Dedifferentiated amniotic fluid mesenchymal stem cell (primary cell): ENCODE data around the gene NOL3.

Source experiments
- DNase-seq: peaks from one replicate; pipeline ENCODE4 v3.0.0-alpha.2; 2016; ENCODE audit errors: extremely low spot score

NOL3 gene

DNA sequence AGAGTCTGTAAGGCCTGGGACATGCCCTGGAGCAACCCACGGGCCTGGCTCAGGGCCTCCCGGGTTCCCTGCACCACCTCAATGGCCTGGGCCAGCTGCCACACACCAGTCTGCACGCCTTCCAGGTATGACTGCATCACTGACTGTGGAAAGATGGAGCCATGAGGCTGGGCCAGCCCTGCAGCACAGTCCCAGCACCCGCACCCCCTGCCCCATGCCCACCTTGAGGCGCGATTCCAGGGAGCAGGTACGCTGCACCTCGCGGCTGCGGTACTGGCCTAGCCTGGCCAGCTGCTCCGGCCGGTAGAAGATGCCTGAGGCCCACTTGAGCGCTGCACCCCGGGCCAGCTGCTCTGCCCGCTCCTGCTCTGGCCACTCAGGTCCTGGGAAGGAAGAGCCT, 18.5 kb downstream of the NOL3 start:
- no peak for DNase-seq

DNA sequence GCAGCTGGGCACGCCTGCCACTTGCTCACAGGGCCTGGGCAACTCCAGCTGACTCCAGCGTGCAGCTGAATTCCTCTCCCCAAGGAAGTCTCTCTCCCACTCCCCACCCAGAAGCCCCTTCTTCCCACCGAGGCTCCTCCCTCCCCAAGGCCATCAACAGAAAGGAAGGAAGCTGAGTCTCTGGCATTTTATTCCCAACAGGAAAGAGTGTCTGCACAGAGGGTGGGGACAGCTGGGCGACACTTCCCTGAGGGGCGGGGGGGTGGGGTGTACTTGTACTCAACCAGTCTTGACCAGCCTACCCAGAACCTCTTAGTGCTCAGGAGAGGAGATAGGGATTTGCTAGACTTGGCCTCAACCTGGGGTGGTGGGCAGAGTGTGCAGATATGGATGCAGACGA, 19.7 kb downstream of the NOL3 start, which contains the start of gene EXOC3L1:
TSS of gene EXOC3L1 (minus strand) at position 96 of the 400 bp plus-strand sequence. CDS start 460 bp downstream, outside the sequence.
- no peak for DNase-seq

DNA sequence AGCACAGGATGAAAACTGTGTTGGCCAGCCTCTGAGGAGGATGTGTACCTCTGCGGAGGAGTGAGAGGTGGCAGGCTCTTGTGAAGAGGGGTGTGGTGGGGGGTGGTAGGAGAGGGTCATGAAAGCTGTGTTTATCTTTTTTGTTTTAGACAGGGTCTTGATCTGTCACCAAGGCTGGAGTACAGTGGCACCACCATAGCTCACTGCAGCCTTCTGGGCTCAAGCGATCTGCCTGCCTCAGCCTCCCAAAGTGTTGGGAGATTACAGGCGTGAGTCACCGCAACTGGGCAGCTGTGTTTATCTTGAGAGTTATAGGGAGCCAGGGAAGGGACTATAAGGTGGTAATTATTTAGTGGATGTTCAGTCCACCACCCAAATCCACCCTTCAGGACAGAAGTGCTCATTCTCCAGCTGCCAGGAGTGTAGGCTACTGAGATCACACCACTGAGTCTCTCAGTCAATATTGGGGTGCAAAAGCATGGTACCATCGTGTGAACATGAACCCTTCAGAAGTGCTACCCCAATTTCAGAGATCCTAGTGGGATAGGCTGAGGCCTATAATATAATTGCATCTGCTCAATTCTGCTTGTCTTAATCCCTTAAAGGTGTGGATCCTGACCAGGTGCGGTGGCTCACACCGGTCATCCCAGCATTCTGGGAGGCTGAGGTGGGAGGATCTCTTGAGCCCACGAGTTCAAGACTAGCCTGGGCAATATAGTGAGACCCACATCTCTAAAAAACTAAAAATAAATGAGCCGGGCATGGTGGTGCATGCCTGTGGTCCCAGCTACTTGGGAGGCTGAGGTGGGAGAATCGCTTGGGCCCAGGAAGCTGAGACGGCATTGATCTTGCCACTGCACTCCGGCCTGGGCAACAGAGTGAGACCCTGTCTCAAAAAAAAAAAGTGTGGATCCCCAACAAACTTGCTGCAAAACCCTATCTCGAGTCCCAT, 20.4 kb downstream of the NOL3 start:
- DNase-seq: no peak

DNA sequence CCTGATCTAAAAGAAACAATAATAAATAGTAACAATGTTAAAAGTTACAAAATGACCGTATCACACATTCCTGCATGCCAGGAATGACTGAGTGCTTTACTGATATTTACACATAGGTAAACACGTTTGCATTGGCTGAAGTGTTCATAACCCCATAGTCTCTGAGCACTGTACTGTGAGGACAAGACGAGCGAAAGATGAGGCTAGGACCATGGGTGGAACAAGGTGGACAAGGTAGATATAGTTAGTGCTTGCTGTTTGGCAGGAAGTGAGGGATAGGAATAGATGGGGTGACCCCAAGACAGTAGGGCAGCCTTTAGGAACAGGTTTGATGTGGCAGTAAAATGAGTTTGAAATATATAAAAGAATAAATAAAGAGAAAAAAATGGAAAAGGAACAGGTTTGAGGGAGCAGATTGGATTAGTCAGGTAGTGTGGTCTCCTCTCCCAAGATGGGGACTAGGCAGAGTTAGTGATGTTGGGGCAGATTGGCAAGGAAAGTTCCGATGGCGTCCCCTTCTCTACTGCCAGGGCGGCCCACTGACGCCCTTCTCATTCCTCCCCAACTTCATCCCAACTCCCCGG, 21.2 kb downstream of the NOL3 start:
- DNase-seq: no peak

DNA sequence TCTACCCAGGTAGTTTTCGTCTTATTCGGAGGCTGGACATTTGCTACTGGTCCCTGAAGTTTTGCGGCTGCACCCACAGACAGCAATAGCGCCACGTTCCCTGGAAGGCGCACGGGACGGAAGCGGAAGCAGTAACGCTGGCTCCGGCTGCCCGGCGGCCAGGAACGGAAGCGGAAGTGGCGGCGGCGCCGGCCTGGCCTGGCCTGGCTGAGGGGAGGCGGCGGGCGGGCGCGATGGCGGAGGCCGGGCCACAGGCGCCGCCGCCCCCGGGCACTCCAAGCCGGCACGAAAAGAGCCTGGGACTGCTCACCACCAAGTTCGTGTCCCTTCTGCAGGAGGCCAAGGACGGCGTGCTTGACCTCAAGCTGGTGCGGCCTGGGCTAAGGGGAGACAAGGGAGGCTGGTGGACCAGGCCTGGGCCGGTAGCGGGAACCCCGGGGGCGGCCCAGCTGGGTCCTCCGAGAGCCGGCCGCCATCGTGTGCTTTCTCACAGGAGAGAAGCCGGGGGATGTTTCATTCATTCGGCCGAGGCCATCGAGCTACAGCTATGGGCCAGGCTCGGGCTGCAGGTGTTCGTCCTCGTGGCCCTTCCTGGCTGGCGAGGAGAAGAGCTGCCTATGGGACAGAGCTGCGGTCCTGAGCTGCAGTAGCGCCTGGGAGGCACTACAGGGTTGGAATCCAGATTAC, 21.8 kb downstream of the NOL3 start, which contains the start of gene E2F4:
TSS of gene E2F4 (plus strand) at position 161 of the 687 bp plus-strand sequence. CDS start at position 234, 73 bp downstream.
- peak; percentile 87 for DNase-seq

DNA sequence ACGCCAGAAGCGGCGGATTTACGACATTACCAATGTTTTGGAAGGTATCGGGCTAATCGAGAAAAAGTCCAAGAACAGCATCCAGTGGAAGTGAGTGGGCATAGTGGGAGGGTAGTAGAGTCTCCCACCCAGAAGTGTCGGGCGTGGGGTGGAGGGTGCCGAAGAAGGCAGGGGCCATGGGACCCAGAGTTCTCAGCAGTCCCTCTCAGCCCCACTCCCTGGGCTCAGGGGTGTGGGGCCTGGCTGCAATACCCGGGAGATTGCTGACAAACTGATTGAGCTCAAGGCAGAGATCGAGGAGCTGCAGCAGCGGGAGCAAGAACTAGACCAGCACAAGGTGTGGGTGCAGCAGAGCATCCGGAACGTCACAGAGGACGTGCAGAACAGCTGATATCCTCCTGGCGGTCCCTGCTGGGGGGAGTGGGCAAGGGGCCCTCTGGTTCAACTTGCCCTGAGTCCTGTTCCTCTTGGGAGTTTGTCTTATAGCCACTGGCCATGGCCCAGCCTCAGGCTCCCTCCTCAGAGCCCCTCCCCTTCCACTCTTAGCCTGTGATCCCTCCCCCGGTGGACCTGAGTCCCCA, 22.5 kb downstream of the NOL3 start:
- no peak for DNase-seq

DNA sequence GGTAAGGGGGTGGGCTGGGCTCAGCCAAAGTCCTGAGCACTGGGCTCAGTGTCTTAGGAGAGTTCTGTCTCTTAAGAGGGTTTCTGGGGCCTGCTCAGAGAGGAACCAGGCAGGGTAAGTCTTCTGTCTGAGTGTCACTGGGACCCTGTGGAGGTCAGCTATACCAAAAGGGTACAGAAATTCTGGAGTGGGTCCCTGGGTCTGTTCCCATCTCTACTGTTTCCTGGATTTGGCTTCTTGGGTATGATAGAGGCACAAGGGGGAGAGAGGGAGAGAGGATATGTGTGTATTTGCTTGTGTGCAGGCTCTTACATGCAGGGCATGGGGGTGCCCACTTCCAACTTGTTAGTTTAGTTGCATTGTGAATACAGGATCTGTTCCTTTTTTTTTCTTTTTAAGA, 23.2 kb downstream of the NOL3 start:
- no peak for DNase-seq

DNA sequence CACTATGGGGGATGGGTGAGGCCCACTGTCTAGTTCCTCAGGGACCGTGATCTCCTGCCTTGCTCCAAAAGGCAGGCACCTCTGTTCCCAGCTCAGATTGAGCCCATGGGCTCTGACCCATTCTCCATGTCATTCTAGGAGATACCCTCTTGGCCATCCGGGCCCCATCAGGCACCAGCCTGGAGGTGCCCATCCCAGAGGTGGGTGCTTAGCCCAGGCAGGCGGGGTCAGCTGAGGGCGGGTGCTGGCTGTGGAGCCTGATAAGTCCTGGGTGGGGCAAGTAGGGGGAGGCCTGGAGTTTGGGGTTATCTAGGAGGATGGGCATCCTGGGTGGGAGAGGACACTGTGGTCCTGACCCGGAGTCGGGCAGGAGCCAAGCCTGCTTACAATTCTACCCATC, 23.9 kb downstream of the NOL3 start:
- DNase-seq: no peak

DNA sequence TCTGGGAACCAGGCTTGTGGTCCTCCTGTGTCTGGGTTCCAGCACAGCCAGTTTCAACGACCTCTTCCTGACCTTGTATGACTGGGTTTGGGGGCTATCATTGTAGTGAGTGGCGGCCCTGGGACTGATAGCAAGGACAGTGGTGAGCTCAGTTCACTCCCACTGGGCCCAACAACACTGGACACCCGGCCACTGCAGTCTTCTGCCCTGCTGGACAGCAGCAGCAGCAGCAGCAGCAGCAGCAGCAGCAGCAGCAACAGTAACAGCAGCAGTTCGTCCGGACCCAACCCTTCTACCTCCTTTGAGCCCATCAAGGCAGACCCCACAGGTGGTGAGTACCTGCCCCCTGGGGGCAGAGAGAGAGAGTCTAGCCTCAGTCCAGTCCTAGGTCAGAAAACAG, 25.3 kb downstream of the NOL3 start:
- no peak for DNase-seq

DNA sequence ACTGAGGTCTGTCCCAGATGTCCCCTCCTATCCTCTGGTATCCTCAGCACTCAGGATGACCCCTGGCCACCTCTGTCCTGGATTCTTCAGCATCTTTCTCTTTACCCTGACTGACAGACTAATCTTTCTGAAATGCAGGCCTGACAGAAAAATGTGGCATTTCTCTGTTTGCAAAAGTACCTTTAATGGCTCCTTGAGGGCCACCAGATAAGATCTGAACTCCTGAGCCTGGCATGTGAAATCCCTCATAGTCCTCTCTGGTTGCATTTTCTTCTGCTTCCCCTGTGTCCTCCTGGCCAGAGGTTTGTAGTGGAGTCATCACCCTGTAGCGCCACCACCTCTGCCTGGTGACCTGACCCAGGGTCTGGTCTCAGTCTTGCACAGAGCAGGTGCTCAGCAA, 26.5 kb downstream of the NOL3 start:
- DNase-seq: no peak

DNA sequence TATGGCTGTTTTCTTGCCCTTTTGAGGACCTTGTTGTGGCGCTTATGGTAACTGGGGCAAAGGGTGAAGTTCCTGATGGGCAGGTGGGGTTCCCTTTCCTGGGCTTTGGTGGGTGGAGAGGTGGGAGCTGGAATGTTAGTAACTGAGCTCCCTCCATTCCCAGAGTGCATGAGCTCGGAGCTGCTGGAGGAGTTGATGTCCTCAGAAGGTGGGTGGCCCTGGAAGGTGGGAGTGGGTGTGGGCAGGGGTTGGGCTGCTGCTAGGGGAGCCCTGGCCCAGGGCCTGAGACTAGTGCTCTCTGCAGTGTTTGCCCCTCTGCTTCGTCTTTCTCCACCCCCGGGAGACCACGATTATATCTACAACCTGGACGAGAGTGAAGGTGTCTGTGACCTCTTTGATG, 27.4 kb downstream of the NOL3 start:
- DNase-seq: no peak

DNA sequence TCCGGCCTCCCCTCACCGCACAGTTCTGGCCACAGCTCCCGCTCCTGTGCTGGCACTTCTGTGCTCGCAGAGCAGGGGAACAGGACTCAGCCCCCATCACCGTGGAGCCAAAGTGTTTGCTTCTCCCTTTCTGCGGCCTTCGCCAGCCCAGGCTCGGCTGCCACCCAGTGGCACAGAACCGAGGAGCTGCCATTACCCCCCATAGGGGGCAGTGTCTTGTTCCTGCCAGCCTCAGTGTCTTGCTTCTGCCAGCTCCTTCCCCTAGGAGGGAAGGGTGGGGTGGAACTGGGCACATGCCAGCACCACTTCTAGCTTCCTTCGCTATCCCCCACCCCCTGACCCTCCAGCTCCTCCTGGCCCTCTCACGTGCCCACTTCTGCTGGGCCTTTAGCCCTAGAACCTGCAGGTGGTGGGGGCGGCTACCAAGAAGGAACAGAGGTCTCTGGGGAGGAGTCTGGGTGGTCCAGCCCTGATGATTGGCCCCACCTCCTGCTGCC, 27.9 kb downstream of the NOL3 start:
- no peak for DNase-seq

DNA sequence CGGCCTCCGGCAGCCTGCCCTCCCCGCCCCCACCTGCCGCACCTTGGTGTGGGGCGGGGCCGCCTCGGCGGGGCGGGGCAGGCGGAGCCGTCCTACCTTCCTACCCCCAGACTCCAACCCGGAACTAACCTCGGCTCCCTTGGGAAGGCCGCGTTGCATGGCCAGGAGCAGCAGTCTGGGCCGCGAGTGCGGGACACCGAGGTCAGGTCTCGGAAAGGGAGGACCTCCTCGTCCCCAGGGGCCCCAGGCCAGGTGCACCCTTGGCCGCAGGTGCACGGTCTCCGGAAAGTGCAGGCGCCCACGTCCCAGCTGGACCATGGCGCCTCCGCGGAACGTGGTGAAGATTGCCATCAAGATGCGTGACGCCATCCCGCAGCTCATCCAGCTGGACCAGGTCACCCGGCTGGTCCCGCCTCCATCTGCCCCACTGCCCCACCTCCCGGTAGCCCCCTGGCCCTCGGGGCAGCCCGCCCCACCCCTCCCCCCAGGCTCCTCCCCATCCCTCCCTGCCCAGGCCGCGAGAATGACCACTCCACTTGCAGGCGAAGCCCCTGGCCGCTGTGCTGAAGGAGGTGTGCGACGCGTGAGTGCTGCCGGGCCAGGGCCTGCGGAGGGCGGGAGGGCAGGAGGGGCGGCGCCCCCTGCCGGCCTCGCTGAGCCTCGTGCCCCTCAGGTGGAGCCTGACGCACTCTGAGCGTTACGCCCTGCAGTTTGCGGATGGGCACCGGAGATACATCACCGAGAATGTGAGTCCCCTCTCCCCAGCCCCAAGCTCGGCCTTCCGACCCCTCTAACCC, 28.9 kb downstream of the NOL3 start, which contains the start of gene ELMO3:
TSS of gene ELMO3 (plus strand) at position 121 of the 797 bp plus-strand sequence. CDS start at position 317, 196 bp downstream.
- DNase-seq: no peak

DNA sequence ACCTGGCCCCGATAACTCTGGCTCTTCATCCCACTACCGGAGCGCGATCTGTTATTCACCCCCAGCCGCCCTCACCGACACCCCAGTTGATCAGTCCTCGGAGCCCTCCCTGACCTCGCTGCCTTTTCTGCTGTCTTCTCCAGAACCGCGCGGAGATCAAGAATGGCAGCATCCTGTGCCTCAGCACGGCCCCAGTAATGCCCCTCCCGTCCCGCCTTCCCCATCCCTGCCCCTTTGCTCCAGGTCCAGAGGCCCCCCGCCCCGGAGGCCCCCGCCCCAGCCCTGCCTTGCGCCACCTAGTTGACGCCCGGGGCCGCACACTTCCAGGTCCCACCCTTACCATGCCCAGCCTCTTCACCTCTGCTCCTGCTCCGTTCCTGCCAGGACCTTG, 29.5 kb downstream of the NOL3 start:
- DNase-seq: no peak

DNA sequence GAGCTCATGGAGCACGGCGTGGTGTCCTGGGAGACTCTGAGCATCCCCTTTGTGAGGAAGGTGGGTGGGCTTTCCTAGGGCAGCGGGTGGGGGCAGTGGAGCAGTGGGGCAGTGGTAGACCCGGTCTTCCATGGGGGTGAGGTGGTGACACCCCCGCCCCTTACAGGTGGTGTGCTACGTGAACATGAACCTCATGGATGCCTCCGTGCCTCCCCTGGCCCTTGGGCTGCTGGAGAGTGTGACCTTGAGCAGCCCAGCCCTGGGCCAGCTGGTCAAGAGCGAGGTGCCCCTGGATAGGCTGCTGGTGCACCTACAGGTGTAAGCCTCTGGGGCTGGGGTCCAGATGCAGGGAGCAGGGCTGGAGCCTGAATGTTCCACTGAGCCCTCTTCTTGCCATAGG, 30.2 kb downstream of the NOL3 start:
- DNase-seq: no peak

DNA sequence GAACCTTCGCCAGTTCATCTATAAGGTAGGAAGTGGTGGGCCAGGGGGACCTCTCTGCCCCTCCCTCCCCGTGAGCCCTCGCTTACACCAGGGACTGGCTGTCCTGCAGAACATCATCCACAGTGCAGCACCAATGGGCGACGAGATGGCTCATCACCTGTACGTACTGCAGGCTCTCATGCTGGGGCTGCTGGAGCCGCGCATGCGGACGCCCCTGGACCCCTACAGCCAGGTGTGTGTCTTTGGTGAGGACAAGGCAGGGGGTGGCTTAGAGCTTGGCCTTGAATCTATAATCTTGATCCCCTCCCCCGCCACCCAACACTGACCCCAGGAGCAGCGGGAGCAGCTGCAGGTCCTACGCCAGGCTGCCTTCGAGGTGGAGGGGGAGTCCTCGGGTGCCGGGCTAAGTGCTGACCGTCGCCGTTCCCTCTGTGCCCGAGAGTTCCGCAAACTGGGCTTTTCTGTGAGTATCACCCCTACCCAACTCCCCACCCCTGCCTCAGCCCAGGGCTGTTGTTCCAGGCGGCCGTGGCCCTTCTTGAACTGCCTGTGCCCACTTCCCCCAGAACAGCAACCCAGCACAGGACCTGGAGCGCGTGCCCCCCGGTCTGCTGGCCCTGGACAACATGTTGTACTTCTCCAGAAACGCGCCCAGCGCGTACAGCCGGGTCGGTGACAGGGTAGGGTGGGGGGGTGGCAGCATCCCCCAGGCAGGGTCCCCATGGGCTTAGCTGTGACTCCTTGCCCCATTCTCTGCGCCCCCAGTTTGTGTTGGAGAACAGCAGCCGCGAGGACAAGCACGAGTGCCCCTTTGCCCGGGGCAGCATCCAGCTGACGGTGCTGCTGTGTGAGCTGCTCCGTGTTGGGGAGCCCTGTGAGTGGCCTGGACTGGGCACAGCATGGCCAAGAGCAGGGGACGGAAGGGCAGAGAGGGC, 31.3 kb downstream of the NOL3 start:
- DNase-seq: no peak

DNA sequence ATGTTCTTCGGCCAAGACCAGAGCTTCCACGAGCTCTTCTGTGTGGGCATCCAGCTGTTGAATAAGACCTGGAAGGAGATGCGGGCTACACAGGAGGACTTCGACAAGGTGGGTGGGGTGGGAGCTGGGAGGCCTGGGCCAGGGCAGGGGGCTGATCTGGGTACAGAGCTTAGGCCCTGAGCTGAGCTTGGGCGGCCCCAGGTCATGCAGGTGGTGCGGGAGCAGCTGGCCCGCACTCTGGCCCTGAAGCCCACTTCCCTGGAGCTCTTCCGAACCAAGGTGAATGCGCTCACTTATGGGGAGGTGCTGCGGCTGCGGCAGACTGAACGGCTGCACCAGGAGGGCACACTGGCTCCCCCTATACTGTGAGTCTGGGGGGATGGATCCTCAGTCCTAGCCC, 32.1 kb downstream of the NOL3 start:
- DNase-seq: no peak

DNA sequence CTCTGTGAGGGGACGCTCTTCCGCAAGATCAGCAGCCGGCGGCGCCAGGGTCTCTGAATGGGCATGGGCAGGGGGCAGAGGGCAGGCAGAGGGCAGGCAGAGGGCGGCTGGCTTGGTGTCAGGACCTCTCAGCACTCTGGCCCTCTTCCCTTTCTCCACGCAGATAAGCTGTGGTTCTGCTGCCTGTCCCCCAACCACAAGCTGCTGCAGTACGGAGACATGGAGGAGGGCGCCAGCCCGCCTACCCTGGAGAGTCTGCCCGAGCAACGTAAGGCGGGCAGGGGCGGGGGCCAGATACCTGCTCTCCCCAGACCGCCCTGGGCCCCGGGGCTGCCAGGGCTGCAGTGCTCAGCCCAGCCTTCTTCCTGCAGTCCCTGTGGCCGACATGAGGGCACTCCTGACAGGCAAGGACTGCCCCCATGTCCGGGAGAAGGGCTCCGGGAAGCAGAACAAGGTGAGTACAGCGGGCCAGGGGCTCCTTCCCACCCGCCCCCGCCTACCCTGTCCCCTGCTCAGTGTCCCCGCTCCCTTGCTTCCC, 32.7 kb downstream of the NOL3 start:
- no peak for DNase-seq

DNA sequence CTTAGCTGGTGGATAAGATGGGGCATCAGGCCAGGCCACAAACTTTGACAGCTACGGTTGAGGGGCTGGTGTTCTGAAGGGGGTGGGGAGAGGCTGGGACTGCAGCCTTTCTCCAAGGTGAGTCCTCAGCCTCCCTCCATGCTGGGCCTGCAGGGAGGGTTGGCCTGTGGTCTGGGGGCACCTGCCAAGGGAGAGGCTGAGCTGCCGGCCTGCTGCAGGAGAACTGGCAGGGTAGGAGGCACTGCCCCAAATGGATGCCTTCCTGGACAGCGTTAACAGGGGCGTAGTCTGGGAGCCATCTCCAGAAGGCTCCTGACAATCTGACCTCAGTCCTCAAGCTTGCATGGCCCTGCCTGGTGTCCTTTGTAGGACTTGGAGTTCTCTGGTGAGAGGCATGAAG, 33.7 kb downstream of the NOL3 start:
- no peak for DNase-seq
